DMS53 treated with DMSO at 0.1 percent for 48 hours (cell line): ENCODE measurements around the gene KDM4C.
"Not testable (repeated sequence)": the region's sequence is repeated elsewhere in the genome, so short reads cannot be mapped to it uniquely, and the experiment has no call there.

Experiments used
- DNase-seq: peaks from one replicate; lab custom pipeline; 2025; ENCODE audit not compliant: unreplicated experiment; lab: John Stamatoyannopoulos, UW

Gene KDM4C

DNA sequence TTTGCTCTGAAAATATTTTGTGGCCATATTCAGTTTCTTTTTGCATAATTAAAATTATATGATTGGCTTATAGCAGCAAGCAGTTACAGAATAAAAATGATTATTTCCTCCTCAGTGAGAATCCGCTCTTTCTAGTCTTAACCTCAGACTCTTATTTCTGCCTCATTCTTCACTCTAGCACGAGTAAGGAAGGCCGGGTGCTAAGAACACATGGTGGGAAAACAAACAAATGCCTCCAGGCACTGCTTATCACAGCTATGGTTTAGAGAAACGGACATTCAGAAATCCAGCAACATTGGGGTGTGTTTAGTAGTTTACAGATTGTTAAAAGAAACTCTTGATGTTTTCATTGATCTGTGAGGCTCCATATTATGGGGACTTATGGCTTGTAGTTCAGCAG lies 168.7 kb downstream of the KDM4C start:
- no peak for DNase-seq

DNA sequence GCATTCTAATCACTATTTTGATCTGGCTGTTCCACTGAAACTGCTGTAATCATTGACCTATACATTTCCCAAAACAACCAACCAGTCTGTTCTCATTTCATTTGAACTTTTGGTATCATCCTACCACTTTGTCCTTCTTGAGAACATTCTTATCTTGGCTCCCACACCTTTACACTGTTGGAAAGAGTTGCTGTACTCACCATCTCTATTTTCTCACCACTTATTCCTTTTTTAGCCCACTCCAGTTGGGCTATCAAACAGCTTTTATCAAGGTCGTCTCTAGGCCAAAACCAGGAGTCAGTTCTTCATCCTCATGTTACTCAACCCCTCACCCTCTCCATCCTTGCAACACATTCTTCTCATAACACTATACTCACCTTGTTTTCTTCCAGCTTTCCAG lies 170.1 kb downstream of the KDM4C start:
- no peak for DNase-seq

GRCh38 chr9:6928863-6929262 lies 171.1 kb downstream of the KDM4C start:
- DNase-seq = no peak

- DNase-seq = no peak
Observed at GRCh38 chr9:6929441-6930215, 171.9 kb downstream of the KDM4C start.

GRCh38 chr9:6930827-6931226 lies 173.1 kb downstream of the KDM4C start:
- no peak for DNase-seq

DNA sequence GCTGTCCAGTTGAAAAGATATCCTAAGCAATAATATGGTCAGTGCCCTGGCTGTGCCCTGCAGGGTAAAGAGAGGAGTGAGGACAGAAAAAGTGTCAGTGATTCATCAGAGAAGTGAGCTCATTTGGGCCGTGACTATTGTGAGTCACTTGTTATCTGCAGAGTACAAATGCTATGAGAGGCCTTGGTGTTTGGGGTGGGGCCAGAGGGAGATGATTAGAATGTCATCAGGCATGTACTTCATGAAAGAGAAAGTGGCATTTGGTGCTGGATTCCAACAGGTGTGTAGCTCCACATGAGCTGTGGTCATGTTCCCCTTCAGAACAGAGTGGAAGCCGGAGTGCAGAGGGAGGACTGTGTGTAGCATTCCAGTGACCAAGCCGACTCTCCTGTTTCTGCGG lies 174.1 kb downstream of the KDM4C start:
- no peak for DNase-seq

DNA sequence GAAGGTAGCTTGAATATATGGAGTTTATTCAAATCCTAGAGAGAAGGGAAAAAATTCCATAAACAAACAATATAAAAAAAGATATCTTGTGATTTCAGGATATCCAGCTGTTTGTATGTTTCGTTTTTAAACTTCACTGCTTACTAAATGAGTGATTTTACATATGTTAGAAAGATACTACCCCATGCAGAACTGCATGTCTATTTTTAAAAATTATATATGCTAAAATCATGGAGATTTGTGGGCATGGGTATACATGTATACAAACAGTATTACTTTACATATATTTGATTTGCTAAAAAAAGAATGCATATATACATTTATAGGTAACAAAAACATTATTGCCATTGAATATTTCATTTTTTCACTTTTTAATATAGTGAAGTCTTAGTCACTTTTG lies 178.3 kb downstream of the KDM4C start:
- no peak for DNase-seq

DNA sequence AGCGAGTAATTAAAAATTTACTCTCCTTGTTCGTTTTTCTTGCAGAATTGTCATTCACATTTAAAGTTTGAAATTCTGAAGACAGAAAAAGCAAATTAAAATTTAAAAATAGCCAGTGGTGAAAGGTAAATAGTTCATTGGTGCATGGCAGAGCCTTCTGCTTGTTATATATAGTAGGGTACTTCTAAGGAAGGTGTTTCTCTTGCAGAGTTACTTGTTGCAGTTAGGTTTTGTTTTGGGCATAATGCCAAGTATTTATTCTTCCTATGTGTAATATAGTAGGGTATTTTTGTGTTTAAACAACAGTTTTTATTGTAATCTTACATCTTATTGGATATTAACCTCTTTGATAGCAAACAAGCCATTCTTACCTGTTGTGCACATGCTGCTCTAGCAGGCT lies 179.4 kb downstream of the KDM4C start:
- DNase-seq = no peak

- DNase-seq = no peak
Observed at GRCh38 chr9:6938447-6938846, 180.7 kb downstream of the KDM4C start.

- no peak for DNase-seq
Observed at GRCh38 chr9:6938873-6939272, 181.1 kb downstream of the KDM4C start.

- DNase-seq = no peak
Observed at GRCh38 chr9:6941501-6941900, 183.7 kb downstream of the KDM4C start.

GRCh38 chr9:6942406-6942805 lies 184.6 kb downstream of the KDM4C start:
- no peak for DNase-seq

DNA sequence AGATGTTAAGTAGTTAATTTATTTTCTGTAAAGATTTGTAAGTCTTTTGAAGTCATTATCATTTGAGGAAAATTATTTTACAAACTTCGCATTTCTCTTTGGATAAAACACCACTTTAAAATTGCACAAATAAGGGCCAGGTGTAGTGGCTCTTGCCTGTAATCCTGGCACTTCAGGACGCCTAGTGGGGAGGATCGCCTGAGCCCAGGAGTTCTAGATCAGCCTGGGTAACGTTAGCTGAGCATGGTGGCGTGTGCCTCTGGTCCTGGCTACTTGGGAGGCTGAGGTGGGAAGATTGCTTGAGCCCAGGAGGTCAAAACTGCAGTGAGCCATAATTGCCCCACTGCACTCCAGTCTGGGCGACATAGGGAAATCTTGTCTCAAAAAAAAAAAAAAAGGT lies 185.5 kb downstream of the KDM4C start:
- DNase-seq = no peak

DNA sequence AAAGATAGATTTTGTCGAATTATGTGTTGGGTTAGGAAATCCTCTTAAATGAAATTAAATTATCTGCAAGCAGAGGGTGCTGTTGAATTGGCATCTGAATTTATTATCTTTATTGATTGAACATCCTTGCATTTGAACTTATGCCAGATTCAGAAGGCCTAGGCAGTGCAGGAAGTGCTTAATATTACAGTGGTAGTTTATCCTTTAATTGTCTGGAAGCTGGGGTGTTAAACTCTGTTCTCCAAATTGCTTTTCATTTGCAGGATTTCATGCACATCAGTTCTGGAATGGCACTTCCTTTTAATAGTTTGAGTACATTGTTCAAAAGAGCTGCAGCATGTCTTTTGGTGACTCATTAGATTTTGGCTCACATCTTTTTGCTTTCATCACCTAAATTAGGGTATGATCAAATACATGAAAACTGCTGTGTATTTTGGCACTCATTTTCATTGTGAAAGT lies 186.3 kb downstream of the KDM4C start:
- no peak for DNase-seq

DNA sequence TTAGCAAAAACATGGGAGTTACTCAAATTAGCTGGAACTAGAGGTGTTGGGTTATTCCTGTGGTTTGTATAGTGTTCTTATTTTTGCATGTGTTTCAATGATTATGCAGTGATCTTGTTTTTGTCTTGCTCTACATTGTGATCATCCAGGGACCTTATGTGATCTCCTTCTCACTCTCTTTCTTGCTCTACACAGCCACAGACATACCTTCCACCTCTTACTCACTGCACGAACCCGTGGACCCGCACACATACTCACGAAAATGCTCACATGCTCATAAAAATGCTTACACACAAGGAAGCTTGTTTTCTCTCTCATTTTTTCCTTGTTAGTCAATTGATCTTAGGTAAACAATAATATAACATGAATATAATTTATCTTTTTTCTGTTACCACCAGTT lies 187.1 kb downstream of the KDM4C start:
- DNase-seq = no peak

DNA sequence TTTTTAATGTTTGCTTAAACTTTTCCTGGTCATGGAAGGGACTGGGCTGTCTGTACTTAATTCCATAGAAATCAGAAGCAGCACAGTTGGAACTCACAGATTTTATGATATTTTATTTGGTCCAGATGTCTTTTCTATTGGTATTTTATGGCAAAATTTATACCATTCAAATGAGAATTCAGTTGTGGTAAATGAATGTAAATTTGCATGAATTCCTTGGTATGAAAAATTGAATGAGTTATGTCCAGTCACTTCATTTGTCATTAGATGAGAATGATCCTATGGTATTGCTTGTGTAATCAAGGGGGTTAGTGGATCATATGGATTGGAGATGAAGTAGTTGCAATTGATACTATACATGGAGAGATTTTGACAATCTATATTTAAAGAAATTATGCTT lies 188.0 kb downstream of the KDM4C start:
- no peak for DNase-seq

DNA sequence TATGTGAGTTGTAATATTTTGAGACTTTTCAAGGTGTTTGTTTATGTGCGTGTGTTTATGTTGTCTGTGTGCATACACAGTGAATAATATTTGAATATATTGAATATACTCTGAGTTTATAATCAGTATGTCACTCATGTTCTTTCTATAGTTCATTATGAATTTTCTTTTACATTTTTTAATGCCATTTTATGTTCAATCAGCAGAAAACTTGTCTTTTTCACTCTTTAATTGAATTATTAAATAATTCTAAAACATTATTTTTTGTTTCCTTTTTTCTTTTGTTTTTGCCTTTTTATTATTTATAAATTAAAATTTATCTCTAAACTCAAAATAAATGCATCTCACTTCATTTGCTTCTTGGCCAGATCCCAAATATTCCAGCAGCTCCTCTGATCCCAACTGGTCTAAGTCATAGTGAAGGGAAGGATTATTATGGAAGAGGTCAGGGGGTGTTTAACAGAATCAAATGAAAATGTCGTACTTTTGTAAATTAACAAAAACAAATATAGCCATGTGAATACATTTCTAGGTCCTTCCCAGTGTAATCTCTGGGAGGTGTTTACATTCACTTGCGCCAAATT lies 188.9 kb downstream of the KDM4C start:
- DNase-seq = no peak

DNA sequence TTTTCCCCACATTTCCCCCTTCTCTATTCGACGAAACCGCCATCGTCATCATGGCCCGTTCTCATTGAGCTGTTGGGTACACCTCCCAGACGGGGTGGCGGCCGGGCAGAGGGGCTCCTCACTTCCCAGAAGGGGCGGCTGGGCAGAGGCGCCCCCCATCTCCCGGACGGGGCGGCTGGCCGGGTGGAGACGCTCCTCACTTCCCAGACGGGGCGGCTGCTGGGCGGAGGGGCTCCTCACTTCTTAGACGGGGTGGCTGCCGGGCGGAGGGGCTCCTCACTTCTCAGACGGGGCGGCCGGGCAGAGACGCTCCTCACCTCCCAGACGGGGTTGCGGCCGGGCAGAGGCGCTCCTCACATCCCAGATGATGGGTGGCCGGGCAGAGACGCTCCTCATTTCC lies 191.1 kb downstream of the KDM4C start:
- DNase-seq = not testable (repeated sequence)

GRCh38 chr9:6955251-6955921 lies 197.6 kb downstream of the KDM4C start:
- DNase-seq = peak; percentile 73

- no peak for DNase-seq
Observed at GRCh38 chr9:6956879-6957278, 199.1 kb downstream of the KDM4C start.

GRCh38 chr9:6959270-6960000 lies 201.7 kb downstream of the KDM4C start:
- DNase-seq = peak; percentile 4

GRCh38 chr9:6960777-6961176 lies 203.0 kb downstream of the KDM4C start:
- no peak for DNase-seq
